GM12874 (cell line): Measurements from ENCODE around the gene OVOL1.

ENCODE experiments used
- TF ChIP-seq, protein P1 (sequence below): IDR thresholded peaks from 2 replicates; pipeline ENCODE4 v1.5.1; 2011; ENCODE audit warnings: low read depth, mild to moderate bottlenecking, control low read depth, low read length, moderate library complexity; ENCODE audit not compliant: insufficient read depth

OVOL1 gene

DNA sequence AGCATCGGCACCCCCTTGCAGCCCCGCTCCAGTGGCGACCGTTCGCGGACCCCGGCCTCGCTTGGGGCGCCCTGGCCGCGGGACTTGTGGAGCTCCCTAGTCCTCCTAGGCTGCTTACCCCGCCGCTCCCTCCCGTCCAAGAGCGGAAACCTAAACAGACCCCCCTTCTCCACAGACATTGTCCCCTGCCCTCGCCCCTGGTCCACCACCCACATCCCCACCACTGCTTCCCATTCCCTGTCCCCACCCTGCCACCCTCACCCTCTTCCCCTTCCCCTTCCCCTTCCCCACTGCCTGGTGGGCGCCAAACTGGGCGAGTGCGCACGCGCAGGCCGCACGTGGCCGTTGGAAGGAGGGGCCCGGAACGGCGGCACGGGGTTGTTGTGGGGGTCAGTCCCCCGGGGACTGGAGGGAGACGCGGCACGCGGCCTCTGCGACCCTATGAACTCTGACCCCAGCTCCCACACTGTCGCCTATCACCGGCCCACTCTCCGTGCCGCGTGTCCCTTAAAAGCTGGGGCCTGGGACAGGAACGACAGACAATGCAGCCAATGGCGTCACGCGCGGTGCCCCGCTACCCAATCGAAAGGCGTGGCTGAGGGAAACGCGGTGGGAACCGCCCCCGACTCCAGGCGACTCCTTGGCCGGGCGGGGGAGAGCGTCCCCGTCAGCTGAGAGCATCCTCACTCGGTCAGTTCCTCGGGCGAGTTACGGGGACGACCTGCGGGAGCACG lies 46.6 kb downstream of the OVOL1 start, which contains the start of gene SNX32:
TSS of gene SNX32 (plus strand) at position 667 of the 734 bp plus-strand sequence. CDS start 103 bp downstream, outside the sequence.
- TF ChIP-seq, protein P1, sequence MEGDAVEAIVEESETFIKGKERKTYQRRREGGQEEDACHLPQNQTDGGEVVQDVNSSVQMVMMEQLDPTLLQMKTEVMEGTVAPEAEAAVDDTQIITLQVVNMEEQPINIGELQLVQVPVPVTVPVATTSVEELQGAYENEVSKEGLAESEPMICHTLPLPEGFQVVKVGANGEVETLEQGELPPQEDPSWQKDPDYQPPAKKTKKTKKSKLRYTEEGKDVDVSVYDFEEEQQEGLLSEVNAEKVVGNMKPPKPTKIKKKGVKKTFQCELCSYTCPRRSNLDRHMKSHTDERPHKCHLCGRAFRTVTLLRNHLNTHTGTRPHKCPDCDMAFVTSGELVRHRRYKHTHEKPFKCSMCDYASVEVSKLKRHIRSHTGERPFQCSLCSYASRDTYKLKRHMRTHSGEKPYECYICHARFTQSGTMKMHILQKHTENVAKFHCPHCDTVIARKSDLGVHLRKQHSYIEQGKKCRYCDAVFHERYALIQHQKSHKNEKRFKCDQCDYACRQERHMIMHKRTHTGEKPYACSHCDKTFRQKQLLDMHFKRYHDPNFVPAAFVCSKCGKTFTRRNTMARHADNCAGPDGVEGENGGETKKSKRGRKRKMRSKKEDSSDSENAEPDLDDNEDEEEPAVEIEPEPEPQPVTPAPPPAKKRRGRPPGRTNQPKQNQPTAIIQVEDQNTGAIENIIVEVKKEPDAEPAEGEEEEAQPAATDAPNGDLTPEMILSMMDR: no peak

GRCh38 chr11:65834202-65834601 lies 47.3 kb downstream of the OVOL1 start:
- TF ChIP-seq, protein P1: no peak

GRCh38 chr11:65842144-65842543 lies 55.3 kb downstream of the OVOL1 start:
- TF ChIP-seq, protein P1: no peak

GRCh38 chr11:65843811-65844210 lies 56.9 kb downstream of the OVOL1 start:
- TF ChIP-seq, protein P1: no peak

DNA sequence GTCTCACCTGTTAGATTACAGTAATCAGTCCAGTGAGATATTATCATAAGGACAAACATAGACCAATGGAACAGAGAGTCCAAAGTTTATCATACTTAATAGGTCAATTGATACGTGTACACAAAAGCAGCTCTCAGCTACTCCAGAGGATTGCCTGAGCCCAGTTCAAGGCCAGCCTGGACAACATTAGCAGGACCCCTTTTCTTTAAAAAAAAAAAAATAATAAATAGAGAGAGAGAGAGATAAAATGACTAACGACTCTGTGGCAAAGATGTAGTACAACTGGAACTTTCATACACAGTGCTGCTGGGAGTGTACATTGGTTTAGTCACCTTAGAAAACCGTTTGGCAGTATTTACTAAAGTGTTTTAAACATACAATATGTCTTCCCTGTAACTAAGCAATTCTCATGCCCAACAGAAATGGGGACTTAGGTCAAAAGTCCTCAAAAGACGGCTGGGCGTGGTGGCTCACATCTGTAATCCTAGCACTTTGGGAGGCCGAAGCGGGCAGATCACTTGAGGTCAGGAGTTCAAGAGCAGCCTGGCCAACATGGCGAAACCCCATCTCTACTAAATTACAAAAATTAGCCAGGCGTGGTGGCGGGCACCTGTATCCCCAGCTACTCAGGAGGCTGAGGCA lies 57.5 kb downstream of the OVOL1 start:
- TF ChIP-seq, protein P1: no peak
